ENCODE measurements around the gene TMSB15C.
A peak's percentile ranks its signal among the peaks of the same experiment; 100 is the strongest.

Gene TMSB15C

DNA sequence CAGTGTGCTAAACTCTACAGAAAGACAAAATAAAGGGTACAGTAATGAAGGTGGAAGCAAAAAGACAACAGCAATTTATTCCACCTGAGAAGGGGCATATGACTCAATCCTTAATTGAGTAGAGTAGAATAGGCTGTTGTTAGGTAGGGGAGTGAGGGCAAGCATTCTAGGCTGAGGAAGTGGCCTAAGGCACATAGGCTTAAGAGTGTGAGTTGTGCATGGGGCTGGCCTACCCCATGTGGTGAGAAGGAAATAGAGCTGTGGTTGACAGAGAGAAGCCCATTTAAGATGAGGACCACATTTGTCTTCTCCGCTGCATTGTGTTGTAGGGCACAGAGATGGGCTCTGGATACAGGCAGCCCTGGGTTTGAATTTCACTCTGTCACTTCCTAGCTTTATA lies 32.9 kb upstream of the TMSB15C start:
- DNase-seq (ENCODE audit: low read depth): no peak
- H3K4me3 ChIP-seq (ENCODE audit: control insufficient read depth, low read depth, low read length): no peak overlapping the region
- TF ChIP-seq, protein P1, sequence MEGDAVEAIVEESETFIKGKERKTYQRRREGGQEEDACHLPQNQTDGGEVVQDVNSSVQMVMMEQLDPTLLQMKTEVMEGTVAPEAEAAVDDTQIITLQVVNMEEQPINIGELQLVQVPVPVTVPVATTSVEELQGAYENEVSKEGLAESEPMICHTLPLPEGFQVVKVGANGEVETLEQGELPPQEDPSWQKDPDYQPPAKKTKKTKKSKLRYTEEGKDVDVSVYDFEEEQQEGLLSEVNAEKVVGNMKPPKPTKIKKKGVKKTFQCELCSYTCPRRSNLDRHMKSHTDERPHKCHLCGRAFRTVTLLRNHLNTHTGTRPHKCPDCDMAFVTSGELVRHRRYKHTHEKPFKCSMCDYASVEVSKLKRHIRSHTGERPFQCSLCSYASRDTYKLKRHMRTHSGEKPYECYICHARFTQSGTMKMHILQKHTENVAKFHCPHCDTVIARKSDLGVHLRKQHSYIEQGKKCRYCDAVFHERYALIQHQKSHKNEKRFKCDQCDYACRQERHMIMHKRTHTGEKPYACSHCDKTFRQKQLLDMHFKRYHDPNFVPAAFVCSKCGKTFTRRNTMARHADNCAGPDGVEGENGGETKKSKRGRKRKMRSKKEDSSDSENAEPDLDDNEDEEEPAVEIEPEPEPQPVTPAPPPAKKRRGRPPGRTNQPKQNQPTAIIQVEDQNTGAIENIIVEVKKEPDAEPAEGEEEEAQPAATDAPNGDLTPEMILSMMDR (IDR thresholded peaks at IDR 0.05; ENCODE audit: control insufficient read depth, insufficient read depth, low read depth, low read length, missing control alignments): no peak

DNA sequence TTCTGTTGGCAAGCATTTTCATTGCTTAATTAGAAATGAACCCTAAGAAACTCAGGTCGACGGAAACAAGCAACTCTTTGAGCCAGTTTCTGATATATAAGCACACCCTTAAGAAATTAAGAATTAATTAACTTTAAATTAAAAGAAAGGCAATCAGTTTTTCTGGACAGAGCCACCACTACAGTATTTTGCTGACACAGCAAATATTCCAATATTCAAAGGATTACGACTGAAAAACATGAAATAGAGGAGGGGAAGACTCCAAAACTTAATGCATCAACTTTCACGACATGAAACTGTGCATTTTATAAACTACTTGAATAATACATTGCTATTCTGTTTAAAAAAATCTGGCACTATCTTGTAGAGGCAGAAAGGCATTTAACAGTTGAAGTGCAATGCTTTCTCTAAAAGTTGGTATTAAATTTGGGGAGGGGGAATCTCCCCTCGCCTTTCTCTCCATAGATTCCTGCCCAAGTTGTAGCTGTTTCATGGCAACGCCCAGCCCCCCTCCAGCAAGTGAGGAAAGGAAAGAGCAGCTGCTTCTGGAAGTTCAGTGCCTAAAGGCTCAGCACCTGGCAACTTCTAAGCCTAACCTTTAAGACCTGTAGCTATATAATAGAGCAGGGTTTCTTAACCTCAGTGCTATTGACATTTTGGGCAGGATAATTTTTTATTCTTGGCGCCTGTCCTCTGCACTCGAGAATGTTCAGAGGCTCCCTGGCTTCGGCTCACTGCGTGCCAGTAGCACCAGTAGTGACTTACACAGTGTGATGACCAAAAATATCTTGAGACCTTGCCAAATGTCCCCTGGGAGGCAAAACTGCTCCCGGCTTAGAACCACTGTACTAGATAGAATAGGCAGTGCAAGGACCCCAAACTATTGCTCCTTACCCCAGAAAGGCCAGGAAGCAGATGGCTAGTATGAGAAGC lies 29.6 kb upstream of the TMSB15C start:
- TF ChIP-seq, protein P1 (IDR thresholded peaks at IDR 0.05; ENCODE audit: control insufficient read depth, insufficient read depth, low read depth, low read length, missing control alignments): no peak
- H3K4me3 ChIP-seq (ENCODE audit: control insufficient read depth, low read depth, low read length): no peak overlapping the region
- no peak for DNase-seq (ENCODE audit: low read depth)

DNA sequence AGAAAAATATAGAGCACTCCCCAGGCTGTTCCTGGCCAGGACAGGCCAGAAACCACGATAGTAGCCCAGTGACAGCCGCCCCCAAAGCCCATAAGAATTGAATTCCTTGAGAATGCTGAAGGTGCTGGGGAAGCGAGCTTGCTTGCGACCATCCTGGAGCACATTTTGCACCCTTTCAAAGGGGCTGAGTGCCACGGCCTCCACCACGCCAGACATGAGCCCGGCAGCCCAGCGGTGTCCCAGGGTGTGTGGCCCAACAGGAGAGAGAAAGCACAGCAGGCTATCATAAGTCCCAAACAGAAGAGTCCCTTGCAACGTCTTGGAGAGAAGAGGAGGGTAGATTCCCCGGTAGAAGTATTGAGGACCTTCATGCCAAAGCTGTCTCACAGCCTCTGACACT lies 28.6 kb upstream of the TMSB15C start:
- TF ChIP-seq, protein P1 (IDR thresholded peaks at IDR 0.05; ENCODE audit: control insufficient read depth, insufficient read depth, low read depth, low read length, missing control alignments): no peak
- no peak overlapping the region for H3K4me3 ChIP-seq (ENCODE audit: control insufficient read depth, low read depth, low read length)
- DNase-seq (ENCODE audit: low read depth): no peak

DNA sequence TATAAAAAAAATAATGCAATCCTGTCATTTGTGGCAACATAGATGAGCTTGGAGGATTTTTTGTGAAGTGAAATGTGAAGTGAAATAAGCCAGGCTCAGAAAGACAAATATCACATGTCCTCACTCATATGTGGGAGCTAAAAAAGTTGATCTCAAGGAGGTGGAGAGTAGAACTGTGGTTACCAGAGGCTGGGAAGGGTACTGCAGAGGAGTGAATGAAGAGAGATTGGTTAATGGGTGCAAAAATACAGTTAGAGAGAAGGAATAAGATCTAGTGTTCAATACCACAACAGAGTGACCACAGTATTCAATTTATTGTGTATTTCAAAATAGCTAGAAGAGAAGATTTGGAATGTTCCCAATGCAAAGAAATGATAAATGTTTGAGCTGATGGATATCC lies 22.9 kb upstream of the TMSB15C start:
- TF ChIP-seq, protein P1 (IDR thresholded peaks at IDR 0.05; ENCODE audit: control insufficient read depth, insufficient read depth, low read depth, low read length, missing control alignments): no peak
- H3K4me3 ChIP-seq (ENCODE audit: control insufficient read depth, low read depth, low read length): no peak overlapping the region
- DNase-seq (ENCODE audit: low read depth): no peak

DNA sequence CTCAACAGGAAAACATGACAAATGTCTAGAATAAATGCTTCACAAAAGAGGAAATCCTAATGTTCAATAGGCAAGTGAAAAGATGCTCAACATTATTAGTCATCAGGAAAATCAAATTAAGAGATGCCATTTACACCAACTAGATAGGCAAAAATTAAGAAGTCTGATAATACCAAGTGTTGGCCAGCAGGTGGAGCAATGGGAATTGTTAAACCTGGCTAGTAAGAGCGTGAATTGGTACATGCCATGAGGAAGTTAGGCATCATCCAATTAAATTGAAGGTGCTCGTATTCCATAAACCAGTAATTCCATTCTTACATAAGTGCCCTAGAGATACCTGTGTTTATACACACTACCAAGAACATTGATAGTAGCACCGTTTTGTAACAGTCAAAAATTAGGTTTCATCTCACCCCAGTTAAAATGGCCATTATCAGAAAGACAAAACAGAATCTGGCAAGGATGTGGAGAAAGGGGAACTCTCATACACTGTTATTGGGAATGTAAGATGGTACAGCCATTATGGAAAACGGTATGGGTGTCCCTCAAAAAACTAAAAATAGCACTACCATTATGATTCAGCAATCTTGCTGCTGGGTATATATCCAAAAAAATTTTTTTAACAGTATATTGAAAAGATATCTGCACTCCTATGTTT lies 22.2 kb upstream of the TMSB15C start:
- peak; percentile 62 for DNase-seq (ENCODE audit: low read depth)
- TF ChIP-seq, protein P1 (IDR thresholded peaks at IDR 0.05; ENCODE audit: control insufficient read depth, insufficient read depth, low read depth, low read length, missing control alignments): peak; percentile 61
- H3K4me3 ChIP-seq (ENCODE audit: control insufficient read depth, low read depth, low read length): no peak overlapping the region

DNA sequence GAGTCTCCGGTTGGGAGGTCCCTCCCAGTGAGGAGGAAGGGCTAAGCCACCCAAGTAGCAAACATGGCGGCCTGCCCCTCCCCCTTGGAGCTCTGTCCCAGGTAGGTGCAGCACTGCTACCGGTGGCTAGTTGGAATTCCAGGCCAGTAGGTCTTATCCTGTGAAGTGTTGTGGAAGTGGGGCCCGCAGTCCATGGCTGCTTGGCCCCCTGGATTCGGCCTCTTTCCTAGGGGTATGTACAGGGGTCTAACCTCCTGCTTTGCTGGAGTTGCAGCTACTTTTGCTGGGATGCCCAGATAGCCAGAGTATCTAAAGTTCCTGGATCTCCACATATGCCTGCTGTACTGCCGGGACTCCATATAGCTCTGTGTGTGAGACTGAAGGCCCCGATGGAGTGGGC lies 9.9 kb upstream of the TMSB15C start:
- DNase-seq (ENCODE audit: low read depth): no peak
- no peak overlapping the region for H3K4me3 ChIP-seq (ENCODE audit: control insufficient read depth, low read depth, low read length)
- TF ChIP-seq, protein P1 (IDR thresholded peaks at IDR 0.05; ENCODE audit: control insufficient read depth, insufficient read depth, low read depth, low read length, missing control alignments): no peak

All from AG09309 (cell line).